OCI-LY1 (cell line): ENCODE data around the gene SELPLG.

ENCODE experiments used
- H2AFZ ChIP-seq: fragments of 200-600 bp; sonication (generic), shearing (Covaris generic); 2 replicates; pipeline ENCODE4 v1.6.0; 2014; ENCODE audit warnings: antibody characterized with exemption, mild to moderate bottlenecking, low read length
- H3F3A ChIP-seq: fragments of 200-600 bp; sonication (generic), shearing (Covaris generic); 2 replicates; pipeline ENCODE4 v1.6.0; 2014; ENCODE audit warnings: mild to moderate bottlenecking, antibody characterized with exemption, low read length, moderate library complexity; ENCODE audit not compliant: insufficient read depth
- H3K27ac ChIP-seq: fragments of 200-600 bp; sonication (generic); 2 replicates; pipeline ENCODE4 v1.5.1; 2014; ENCODE audit warnings: low read length, mixed run types, mild to moderate bottlenecking, low read depth; ENCODE audit not compliant: poor library complexity, severe bottlenecking
- H3K27me3 ChIP-seq: fragments of 200-600 bp; sonication (generic); 2 replicates; pipeline ENCODE4 v1.6.0; 2014; ENCODE audit warnings: antibody characterized with exemption, mild to moderate bottlenecking, low read length, moderate library complexity; ENCODE audit not compliant: insufficient read depth
- H3K36me3 ChIP-seq: fragments of 200-600 bp; sonication (generic); 2 replicates; pipeline ENCODE4 v1.6.1; 2014; ENCODE audit warnings: mild to moderate bottlenecking, antibody characterized with exemption, low read length, moderate library complexity, mixed read lengths; ENCODE audit not compliant: insufficient read depth
- H3K4me1 ChIP-seq: fragments of 200-600 bp; sonication (generic); 2 replicates; pipeline ENCODE4 v1.5.1; 2014; ENCODE audit warnings: mild to moderate bottlenecking, low read length, moderate library complexity; ENCODE audit not compliant: insufficient read depth, severe bottlenecking
- H3K4me2 ChIP-seq: fragments of 200-600 bp; sonication (generic), shearing (Covaris generic); 2 replicates; pipeline ENCODE4 v1.6.1; 2014; ENCODE audit warnings: low read length
- H3K4me3 ChIP-seq: fragments of 200-600 bp; sonication (generic); 2 replicates; pipeline ENCODE4 v1.5.1; 2014; ENCODE audit warnings: low read length, low read depth, mild to moderate bottlenecking, mixed read lengths; ENCODE audit not compliant: poor library complexity, severe bottlenecking
- H3K79me2 ChIP-seq: fragments of 200-600 bp; shearing (Covaris generic); 2 replicates; pipeline ENCODE4 v1.6.1; 2016; ENCODE audit warnings: mixed run types, low read length, mixed read lengths; ENCODE audit not compliant: insufficient read depth
- H3K9ac ChIP-seq: fragments of 200-600 bp; sonication (generic), shearing (Covaris generic); 2 replicates; pipeline ENCODE4 v1.6.1; 2014; ENCODE audit warnings: mild to moderate bottlenecking, low read length, mixed read lengths
- H3K9me2 ChIP-seq: fragments of 200-600 bp; sonication (generic), shearing (Covaris generic); 2 replicates; pipeline ENCODE4 v1.6.1; 2014; ENCODE audit warnings: low read depth, mild to moderate bottlenecking, low read length, mixed read lengths
- H3K9me3 ChIP-seq: fragments of 200-600 bp; shearing (Covaris generic); 2 replicates; pipeline ENCODE4 v1.6.1; 2014; ENCODE audit warnings: low read length, mixed read lengths
- H4K20me1 ChIP-seq: fragments of 200-600 bp; sonication (generic), shearing (Covaris generic); 2 replicates; pipeline ENCODE4 v1.6.0; 2016; ENCODE audit warnings: mild to moderate bottlenecking, low read length; ENCODE audit not compliant: insufficient read depth
- EZH2 ChIP-seq: fragments of 200-600 bp; sonication (generic), shearing (Covaris generic); IDR thresholded peaks from 2 replicates; pipeline ENCODE4 v1.8.0; 2017; ENCODE audit warnings: borderline replicate concordance, mixed run types, mild to moderate bottlenecking, antibody characterized with exemption, low read length, moderate library complexity, mixed read lengths
- TF ChIP-seq, protein P1 (sequence below): fragments of 200-600 bp; sonication (generic), shearing (Covaris generic); IDR thresholded peaks from 2 replicates; pipeline ENCODE4 v1.5.1; 2017; ENCODE audit warnings: mild to moderate bottlenecking, antibody characterized with exemption, low read length, moderate library complexity, mixed read lengths

The SELPLG gene

DNA sequence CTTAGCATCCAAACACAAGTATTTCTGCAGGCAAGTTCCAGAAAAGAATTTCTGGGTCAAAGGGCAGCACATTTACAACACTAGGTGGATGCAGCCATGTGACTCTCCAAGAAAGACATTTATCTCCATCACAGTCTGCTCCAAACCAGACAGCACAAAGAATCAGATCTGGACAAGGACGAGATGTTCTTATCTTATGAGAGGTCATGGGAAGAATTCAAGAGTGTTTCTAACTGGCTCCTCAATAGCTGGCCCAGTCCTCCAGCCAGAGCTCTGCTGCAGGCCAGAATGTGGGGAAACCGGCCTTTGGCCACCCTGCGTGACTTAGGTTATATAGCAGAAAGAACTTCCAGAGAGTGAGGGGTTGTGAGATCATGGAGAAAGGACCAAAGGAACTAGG is 53.2 kb downstream of the SELPLG start:
- Histone ChIP-seq H3F3A (no peaks in the 10 kb centered on the region), H3K79me2 (no peaks in the 10 kb centered on the region), H3K27ac (no peak overlapping the region), H2AFZ (no peak overlapping the region), H3K4me1 (no peaks in the 10 kb centered on the region), H4K20me1 (no peaks in the 10 kb centered on the region), H3K9me3 (no peaks in the 10 kb centered on the region), H3K36me3 (no peaks in the 10 kb centered on the region), H3K9ac (no peak overlapping the region), H3K9me2 (no peaks in the 10 kb centered on the region), H3K4me2 (no peak overlapping the region), H3K4me3 (no peak overlapping the region), H3K27me3 (no peaks in the 10 kb centered on the region)
- TF ChIP-seq, protein P1, sequence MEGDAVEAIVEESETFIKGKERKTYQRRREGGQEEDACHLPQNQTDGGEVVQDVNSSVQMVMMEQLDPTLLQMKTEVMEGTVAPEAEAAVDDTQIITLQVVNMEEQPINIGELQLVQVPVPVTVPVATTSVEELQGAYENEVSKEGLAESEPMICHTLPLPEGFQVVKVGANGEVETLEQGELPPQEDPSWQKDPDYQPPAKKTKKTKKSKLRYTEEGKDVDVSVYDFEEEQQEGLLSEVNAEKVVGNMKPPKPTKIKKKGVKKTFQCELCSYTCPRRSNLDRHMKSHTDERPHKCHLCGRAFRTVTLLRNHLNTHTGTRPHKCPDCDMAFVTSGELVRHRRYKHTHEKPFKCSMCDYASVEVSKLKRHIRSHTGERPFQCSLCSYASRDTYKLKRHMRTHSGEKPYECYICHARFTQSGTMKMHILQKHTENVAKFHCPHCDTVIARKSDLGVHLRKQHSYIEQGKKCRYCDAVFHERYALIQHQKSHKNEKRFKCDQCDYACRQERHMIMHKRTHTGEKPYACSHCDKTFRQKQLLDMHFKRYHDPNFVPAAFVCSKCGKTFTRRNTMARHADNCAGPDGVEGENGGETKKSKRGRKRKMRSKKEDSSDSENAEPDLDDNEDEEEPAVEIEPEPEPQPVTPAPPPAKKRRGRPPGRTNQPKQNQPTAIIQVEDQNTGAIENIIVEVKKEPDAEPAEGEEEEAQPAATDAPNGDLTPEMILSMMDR = no peak
- no peak for TF ChIP-seq EZH2

DNA sequence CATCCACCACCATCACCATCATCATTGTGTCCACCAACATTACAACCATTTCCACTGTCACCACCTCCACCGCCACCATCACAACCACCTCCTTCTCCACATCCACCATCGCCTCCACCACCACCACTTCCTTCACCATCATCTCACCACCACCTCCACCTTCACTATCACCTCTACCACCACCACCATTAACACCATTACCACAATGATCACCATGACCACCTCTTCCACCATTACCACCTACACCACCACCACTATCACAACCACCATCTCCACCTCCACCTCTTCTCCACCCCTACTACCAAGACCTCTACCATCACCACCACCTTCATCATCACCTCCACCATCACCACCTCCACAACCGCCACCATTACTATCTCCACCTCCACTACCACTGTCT is 54.9 kb downstream of the SELPLG start:
- Histone ChIP-seq H3K36me3 (no peaks in the 10 kb centered on the region), H3K79me2 (no peaks in the 10 kb centered on the region), H3K4me3 (no peak overlapping the region), H4K20me1 (no peaks in the 10 kb centered on the region), H3F3A (no peaks in the 10 kb centered on the region), H3K9ac (no peak overlapping the region), H2AFZ (no peak overlapping the region), H3K4me1 (no peaks in the 10 kb centered on the region), H3K4me2 (no peak overlapping the region), H3K27ac (no peak overlapping the region), H3K27me3 (no peaks in the 10 kb centered on the region), H3K9me3 (no peaks in the 10 kb centered on the region), H3K9me2 (no peaks in the 10 kb centered on the region)
- TF ChIP-seq, protein P1 = no peak
- no peak for TF ChIP-seq EZH2

DNA sequence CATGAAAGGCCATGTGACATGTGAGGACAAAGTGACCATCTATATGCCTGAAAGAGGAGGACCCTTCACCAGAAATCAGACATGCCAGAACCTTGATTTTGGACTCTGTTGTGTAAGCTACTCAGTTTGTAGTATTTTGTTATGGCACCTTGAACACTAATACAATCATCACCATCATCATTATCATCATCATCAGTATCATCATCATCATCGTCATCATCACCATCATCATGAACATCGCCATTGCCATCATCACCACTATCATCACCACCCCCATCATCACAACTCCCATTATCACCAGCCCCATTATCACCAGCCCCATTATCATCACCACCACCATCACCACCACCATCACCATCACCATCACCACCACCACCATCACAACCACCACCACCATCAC is 55.4 kb downstream of the SELPLG start:
- no peaks in the 10 kb centered on the region for H4K20me1 ChIP-seq
- no peak overlapping the region for H2AFZ ChIP-seq
- no peak overlapping the region for H3K4me2 ChIP-seq
- H3K9ac ChIP-seq = no peak overlapping the region
- TF ChIP-seq EZH2 = no peak
- TF ChIP-seq, protein P1 = no peak
- H3K4me3 ChIP-seq = no peak overlapping the region
- H3K9me2 ChIP-seq = no peaks in the 10 kb centered on the region
- H3K79me2 ChIP-seq = no peaks in the 10 kb centered on the region
- no peaks in the 10 kb centered on the region for H3K4me1 ChIP-seq
- H3F3A ChIP-seq = no peaks in the 10 kb centered on the region
- H3K36me3 ChIP-seq = no peaks in the 10 kb centered on the region
- H3K27ac ChIP-seq = no peak overlapping the region
- no peaks in the 10 kb centered on the region for H3K9me3 ChIP-seq
- H3K27me3 ChIP-seq = no peaks in the 10 kb centered on the region
